HG03442 (cell line): ENCODE data around the gene TNFRSF8.
"Not testable (repeated sequence)": the region's sequence is repeated elsewhere in the genome, so short reads cannot be mapped to it uniquely, and the experiment has no call there.

Experiments used
- ATAC-seq: cut with Tn5 transposase; IDR thresholded peaks from one replicate; pipeline ENCODE4 v1.9.1; 2021; ENCODE audit warnings: mild to moderate bottlenecking, moderate library complexity; ENCODE audit not compliant: unreplicated experiment

Gene TNFRSF8

DNA sequence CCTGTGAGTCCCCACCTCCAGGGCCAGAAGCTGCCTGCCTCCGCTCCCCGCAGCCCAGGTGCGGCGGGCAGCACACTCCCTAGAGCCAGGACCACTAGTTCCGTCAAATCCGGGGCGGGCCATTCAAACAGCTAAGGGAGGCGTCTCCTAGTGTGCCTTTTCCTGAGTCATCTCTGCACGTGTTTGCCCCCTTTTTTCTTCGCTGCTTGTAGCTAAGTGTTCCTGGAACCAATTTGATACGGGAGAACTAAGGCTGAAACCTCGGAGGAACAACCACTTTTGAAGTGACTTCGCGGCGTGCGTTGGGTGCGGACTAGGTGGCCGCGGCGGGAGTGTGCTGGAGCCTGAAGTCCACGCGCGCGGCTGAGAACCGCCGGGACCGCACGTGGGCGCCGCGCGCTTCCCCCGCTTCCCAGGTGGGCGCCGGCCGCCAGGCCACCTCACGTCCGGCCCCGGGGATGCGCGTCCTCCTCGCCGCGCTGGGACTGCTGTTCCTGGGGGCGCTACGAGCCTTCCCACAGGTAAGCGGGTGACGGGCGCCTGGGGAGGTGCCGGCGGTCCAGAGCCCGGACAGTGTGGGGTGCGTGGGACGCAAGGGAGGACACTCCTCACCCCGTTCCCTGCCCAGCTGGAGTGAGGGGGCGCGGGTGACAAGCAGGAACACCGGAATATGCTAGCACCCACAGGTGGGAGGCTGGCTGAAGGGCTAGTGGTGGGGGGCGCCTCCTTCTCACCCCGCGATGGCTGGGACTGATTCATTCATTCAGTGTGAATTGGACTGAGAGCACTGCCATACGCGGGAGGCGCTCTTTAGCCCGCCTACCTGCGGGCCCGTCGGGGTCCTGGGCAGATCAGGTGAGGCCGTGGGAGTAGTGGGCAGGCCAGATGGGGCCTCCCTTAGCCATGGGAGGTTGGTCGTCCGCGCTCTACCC, at the start of gene TNFRSF8:
TSS of gene TNFRSF8 (plus strand) at position 163 of the 932 bp plus-strand sequence. CDS start at position 459, 296 bp downstream.
- no peak for ATAC-seq

DNA sequence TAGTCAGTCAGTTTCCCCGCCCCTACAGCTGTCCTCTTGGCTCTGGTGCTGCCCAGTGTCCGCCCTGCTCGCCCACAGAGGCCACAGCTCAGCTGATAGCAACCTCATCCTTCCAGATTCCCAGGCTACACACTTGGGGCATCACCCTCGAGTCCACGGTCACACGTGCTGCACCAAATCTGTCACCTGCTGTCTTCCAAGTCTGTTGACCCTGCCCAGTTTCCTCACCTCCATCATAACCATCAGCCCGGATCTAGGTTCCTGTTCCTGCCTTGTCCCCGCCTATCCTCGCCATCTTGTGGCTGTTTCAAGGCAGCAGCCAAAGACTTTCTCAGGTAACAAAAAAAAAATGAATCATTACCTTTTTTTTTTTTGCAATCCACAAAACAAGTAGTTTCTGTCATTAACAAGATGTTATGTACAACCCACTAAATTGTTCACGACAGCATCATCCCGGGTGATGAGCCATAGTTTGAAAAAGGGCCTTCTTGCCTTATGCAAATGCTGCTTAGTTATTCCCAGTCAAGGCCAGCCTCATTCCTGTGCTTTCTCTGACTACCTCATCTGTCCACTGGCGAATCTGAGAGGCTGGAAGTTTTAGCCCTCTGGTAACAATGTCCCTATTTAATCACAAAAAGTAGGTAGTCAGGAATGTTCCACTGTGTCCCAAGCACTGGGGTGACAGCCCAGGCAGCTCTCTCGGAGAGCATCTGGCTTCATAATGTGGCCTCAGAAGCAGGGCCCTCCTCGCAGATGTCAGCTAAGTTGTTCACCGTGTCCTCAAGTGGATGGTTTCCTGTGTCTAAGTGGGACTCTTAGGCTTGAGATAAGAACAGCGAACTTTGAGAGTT, 48.7 kb upstream of the TNFRSF8 start:
- no peak for ATAC-seq

DNA sequence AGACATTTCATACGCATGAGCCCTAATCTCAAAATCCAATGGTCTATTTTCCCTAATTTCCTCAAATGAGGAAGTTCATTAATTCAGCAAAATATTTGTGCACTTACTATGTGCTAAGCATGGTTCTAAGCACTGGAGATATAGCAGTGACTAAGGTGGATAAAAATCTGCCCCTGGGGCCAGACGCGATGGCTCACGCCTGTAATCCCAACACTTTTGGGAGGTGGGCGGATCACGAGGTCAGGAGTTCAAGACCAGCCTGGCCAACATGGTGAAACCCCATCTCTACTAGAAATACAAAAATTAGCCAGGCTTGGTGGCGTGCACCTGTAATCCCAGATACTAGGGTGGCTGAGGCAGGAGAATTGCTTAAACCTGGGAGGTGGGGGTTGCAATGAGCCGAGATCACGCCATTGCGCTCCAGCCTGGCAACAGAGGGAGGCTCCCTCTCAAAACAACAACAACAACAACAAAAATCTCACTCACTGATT, 48.1 kb upstream of the TNFRSF8 start:
- no peak for ATAC-seq

DNA sequence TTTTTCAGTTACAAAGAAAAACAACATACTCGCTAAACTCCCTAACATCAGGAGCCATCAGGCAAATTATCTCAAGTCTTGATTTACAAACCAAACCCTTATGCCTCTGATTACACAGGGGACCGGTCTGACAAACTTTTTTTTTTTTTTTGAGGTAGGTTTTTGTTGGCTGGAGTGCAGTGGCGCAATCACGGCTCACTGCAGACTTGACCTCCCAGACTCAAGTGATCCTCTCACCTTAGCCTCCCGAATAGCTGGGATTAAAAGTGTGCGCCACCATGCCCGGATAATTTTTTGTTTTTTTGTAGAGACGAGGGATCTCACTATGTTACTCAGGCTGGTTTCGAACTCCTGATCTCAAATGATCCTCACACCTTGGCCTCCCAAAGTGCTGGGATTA, 47.6 kb upstream of the TNFRSF8 start:
- no peak for ATAC-seq

DNA sequence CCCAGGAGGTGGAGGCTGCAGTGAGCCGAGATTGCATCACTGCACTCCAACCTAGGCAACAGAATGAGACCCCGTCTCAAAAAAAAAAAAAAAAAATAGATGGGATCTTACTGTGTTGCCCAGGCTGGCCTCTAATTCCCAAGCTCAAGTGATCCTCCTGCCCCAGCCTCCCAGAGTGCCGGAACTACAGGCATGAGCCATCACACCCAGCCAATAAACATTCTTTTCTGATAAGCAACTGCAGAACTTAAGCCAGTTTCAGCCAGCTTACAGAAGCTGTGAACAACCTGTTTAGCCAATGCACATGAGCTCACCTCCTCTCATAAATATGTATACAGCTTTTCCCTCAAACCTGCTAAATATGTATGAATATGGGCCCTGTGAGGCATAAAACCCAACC, 46.9 kb upstream of the TNFRSF8 start:
- no peak for ATAC-seq

DNA sequence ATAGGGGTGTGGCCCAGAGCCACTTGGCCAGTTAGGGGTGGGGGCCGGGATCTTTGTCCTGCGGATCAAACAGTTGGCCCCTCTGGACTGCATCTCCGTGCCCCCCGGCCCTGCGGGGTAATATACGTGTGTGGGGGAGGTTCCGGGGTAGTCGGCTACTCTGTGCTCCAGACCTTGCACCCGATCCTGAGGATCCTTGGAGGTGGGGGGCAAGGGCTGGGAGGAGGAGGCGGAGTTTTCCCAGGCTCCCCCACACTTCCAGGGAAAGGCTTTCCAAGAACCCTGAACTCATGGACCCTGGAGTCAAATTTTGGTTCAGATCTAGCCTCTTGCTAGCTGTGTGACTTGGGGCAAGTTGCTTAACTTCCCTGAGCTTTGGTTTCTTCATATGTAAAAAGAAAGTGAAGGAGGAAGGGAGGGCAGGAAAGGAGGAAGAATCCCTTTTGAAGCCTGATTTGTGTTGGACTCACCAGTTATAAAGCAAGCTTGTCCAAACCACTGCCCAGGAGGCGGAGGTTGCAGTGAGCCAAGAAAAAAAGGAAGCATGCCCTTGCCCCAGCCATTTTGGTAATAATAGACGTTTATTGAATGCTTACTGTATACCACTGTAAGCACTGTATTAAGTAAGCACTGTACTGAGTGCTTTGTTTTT, 43.1 kb upstream of the TNFRSF8 start:
- no peak for ATAC-seq

DNA sequence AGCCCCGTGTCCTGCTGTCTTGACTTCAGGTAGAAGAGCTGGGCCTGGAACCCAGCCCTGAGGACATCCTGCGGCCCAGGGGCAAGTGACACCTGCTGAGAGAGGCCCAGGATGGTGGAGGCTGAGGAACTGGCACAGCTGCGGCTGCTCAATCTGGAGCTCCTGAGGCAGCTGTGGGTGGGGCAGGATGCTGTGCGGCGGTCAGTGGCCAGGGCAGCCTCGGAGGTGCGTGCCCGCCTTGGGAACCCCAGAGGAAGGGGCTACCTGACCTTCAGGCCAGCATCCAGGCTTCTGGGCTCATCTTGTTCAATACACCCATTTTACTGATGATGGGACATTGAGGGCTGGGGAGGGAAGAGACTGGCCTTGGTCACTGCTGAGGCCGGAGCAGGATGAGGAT, 41.5 kb upstream of the TNFRSF8 start:
- no peak for ATAC-seq

DNA sequence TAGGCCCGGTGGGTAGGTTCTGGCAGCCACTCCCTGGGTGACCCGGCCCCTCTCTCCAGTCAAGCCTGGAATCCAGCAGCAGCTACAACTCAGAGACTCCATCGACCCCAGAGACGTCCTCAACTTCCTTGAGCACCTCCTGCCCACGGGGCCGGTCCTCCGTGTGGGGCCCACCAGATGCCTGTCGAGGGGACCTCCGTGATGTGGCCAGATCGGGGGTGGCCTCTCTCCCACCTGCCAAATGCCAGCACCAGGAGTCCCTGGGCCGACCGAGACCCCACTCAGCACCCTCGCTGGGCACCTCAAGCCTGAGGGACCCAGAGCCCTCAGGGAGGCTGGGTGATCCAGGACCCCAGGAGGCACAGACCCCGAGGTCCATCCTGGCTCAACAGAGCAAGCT, 41.1 kb upstream of the TNFRSF8 start:
- ATAC-seq: no peak

DNA sequence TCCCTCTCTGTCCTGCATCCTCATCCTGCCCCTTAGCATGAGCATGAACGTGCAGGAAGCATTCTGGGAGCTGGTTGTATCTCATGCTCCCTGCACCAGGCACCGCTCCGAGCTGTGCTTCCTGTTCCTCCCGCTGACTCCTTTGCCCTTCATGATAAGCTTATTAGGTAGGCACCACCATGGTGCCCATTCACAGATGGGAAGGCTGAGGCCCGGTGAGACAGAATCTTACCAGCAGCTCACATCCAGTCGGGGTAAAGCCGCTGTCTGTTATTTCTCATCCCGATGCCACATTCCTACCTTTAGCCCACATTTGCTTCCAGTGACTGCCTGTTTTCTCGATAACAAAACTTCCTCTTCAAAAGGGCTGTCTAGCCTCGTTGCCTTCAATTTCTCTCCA, 36.5 kb upstream of the TNFRSF8 start:
- ATAC-seq: no peak

DNA sequence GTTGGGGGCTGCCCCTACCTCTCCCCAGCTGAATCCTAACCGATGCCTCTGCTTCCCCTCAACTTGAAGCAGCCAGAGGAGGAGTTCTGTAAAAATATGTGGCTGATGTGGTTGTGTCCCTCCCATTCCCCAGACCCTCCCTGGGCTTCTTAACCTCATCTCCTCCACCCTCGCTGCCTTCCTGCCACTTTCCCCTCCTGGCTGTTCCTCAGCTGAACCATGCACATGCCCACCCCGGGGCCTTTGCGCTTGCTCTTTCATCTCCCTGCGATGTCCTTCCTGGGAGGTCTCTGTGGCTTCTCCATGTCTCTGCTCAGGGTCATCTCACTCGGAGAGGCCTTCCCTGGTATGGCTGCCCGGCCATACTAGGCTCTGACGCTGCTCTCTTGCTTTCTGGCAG, 34.9 kb upstream of the TNFRSF8 start:
- ATAC-seq: no peak

DNA sequence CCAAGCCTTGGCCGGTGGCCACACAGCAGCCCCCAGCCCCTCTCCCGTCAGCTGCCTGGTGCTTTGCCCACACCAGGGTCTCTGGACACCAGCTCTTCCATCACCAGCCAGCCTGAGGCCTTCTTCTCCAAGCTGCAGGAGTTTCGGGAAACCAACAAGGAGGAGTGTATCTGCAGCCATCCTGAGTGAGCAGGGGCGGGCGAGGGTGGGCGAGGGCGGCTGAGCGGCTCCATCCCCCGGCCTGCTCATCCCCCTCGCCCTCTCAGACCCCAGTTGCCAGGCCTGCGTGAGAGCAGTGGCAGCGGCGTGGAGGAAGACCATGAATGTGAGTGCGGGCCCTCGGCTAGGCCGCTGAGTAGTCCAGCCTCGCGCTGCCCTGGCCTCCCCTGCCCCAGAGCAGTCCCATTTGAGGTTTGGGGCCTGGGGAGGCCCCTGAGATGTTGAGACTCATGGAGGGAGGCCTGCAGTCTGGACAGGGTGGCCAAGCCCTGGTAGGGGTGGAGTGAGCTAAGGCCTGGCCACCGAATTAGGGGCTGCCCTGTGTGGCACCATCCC, 34.1 kb upstream of the TNFRSF8 start:
- no peak for ATAC-seq

DNA sequence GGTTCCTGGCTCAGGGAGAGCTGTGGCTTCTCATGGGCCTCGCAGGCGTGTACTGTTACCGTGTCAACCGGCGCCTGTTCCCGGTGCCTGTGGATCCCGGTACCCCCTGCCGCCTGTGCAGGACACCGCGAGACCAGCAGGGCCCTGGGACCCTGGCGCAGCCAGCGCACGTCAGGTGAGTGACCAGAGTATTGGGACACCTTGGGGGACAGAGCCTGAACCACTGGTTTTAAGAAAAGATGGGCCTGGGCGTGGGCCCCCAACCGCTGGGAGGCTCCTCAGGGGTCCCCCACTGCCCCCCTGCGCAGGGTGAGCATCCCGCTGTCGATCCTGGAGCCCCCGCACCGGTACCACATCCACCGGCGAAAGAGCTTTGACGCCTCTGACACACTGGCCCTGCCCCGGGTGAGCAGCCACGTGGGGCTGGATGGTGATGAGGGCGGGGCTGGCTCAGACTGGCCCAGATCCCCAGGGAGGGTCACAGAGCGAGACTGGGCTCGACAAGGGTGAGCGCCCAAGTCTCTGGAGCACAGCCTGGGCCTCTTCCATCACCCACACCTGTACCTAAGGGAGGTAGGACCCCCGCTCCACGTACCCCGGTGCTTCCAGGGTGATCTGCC, 33.3 kb upstream of the TNFRSF8 start:
- no peak for ATAC-seq

DNA sequence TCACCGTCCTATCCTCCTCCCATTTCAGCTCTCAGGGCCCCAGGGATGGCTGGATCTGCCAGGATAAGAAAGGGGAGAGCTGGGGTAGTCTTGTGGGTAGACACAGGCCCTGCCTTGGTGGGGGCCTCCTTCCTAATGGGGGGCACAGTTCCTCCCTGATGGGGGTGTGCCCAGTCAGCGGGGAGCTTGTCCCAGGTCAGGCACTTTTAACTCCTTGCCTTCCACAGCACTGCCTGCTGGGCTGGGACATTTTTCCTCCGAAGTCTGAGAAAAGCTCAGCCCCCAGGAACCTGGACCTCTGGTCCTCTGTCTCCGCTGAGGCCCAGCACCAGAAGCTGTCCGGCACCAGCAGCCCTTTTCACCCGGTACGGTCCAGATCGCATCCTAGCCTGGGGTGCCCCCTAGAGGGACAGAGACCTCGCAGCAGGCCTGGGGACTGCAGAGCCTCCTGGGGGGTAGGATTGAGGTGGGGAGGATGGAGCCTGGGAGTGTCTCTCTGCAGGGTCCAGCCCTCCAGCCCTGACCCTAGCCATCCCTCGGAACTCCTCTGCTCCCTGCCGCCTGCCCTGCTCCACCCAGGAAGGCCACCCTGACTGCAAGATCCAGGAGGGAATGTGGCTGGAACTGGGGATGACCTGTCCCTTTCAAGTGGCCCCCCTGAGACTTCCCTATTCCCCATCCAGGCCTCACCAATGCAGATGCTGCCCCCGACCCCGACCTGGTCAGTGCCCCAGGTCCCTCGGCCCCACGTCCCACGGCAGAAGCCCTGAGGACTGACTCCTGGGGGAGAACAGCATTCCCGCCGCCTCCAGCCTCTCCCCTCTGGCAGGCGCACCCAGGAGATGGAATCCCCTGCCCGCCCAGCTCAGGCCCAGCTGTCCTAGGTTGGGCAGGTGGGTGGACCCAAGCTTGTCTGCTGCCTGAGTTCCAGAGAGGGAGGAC, 31.8 kb upstream of the TNFRSF8 start:
- ATAC-seq: no peak

DNA sequence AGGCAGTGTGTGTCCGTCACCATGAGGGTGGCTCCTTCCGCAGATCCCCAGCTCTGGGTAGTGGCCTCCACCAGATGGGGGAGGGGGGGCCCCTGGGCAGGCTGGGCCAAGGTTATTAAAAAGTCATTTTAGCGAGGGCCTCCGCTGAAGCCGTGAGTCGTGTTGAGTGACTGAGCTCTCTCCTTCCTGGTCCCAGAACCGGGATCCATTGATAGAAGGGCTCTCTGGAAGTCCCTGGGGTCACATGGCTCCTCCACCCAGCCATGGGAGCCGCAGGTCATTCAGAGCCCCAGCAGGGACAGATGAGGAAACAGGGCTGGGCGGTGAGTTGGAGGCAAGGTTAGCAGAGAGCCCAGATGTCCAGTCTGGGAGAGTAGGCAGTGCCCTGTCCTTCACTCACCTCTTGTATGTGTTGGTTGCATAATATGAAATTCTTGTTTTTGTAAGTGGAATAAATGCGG, 30.9 kb upstream of the TNFRSF8 start:
- no peak for ATAC-seq

DNA sequence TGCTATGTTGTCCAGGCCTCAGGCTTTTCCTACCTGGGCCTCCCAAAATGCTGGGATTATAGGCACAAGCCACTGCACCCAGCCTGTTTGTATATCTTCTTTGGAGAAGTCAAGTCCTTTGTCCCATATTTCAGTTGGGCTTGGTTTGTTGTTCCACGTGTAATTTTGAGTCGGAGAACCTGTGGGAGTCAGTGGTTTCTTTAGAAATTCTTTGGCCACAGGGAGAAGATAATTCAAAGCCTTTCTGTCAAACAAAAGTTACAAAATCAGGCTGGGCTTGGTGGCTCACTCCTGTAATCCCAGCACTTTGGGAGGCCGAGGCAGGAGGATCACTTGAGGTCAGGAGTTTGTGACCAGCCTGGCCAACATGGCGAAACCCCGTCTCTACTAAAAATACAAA, 29.7 kb upstream of the TNFRSF8 start:
- not testable (repeated sequence) for ATAC-seq

DNA sequence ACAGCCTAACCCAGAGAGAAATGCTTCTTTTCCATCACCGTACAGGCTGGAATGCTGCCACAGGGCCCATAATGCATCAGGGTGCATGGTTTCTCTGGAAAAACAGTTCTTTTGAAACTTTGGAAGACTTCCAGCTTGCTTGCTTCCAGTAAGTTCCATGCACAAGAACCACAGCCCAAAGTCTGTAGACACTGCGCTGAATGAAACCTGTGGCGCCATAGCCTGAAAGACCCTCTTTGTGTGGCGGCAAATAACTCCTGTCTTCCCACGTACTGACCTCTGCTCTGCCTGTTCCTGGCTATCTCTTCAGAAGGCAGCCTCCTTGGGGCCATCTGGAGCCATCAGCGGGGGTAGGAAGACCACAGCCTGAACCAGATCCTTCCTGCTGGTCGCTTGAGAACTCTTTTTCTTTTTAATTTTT, 28.7 kb upstream of the TNFRSF8 start:
- no peak for ATAC-seq

DNA sequence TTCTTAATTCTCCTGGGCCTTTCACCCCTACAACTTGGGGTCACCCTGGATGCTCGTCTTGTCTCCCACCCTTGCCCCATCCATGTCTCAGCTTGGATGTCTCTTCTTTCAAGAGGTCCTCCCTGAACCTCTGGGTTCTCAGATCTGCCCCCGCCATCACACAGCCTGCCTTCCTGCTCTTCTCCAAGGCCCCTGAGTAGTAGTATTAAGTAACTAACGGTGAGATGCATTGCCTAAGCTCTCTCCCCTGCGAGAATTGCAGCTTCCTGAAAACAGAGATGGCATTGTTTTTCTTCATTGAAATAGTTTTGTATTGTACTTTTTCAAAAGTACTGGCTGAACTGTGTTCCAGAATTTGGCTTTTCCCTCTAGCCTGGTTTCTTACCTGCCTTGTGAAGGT, 27.8 kb upstream of the TNFRSF8 start:
- ATAC-seq: no peak

DNA sequence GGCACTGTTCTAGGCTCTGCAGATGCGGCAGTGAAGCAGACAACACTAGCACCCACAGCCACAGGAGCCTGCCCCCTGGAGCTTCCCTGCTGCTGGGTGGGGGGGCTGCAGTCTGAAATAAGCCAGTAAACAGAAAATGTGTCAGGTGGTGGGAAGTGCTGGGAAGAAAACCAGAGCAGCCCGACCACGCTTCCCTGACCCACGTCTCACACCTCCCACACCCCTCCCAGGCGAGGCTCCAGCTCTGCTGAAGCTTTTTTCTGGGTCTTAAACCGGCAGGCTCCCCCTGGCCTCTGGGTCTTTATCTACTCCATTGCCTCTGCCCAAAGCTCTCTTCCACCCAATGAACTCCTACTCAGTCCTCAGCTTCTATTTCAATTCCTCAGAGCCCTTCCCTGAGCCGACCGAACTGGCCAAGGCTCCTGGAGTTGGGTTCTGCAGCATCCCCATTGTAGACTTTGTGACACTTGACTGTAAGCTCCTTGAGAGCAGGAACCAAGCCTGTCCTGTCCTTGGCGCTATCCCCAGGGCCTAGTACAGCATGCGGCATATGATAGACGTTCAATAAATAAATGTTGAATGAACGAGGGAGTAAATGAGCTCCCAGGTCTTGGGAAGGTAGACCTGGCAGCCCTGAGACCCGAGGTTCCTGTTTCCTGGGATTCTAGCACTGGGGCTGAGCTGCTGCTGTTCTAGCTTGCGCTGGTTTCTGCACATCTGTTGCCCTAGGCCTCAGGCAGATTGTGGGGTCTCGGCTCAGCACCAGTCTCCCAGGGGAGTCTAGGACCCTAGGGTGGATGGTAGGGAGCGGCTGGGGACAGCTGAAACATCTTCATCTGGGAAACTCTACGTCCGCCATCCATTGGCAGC, 25.4 kb upstream of the TNFRSF8 start:
- no peak for ATAC-seq
